ENCODE data around the gene HERC6. TPM values are rescaled to one million over a fixed set of nuclear protein-coding genes. Genes with fewer than 3 reads are reported as not detected.
"Not testable (repeated sequence)": the region's sequence is repeated elsewhere in the genome, so short reads cannot be mapped to it uniquely, and the experiment has no call there.

HERC6 gene
- total and polyA plus RNA-seq, 2 experiments from 2014 or later: 3.4 to 7.3 TPM

DNA sequence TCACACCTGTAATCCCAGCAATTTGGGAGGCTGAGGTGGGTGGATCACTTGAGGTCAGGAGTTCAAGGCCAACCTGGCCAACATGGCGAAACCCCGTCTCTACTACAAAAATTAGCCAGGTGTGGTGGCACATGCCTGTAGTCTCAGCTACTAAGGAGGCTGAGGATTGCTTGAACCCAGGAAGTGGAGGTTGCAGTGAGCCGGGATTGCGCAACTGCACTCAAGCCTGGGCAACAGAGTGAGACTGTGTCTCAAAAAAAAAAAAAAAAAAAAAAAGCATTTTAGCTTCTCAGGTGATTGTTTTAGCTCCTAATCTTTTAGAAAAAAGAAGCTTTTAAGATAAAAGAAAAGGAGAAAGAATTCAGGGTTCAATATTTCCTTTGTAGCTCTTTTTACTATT, 59.2 kb downstream of the HERC6 start:
- H3K4me3 Mint-ChIP-seq: not testable (repeated sequence)

DNA sequence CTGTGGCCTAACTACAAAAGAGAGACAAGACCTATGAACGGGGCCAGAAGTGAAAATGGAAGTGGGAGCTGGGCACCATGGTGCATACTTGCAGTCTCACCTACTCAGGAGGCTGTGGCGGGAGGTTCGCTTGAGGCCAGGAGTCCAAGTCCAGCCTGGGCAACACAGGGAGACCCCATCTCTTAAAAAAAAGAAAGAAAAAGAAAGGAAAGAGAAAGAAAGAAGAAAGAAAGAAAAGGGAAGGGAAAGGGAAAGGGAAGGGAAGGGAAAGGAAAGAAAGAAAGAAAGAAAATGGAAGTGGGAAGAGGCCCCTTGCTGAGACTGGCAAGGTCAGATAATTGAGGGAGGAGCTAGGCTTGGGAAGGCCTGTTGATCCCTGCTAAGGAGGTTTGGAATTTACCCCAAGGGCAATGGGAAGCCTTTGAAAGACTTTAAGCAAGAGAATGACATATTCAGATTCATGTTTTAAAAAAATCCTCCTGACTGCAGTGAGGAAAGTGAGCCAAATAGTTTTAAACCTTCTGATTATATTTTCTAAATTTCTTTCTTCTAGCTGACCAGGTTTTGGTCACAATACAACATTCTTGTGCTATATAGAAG, 60.6 kb downstream of the HERC6 start:
- H3K4me1 ChIP-seq (ENCODE audit: insufficient read depth): peaks cover 18% of the 10 kb centered on the region; the same call in 1 of the 2 replicates
- H3K4me1 Mint-ChIP-seq: peaks cover 25% of the 10 kb centered on the region
- no peak overlapping the region for H2AFZ ChIP-seq
- H4K20me1 ChIP-seq (replicated peaks; ENCODE audit: insufficient read depth): no peaks in the 10 kb centered on the region
- peaks cover 5% of the 10 kb centered on the region for H3K9me2 ChIP-seq (ENCODE audit: insufficient read depth)
- no peak overlapping the region for H3K27ac Mint-ChIP-seq
- H3K9me3 Mint-ChIP-seq: peaks cover 14% of the 10 kb centered on the region
- H3K4me2 ChIP-seq: peak overlapping the region; percentile 0; the same call in 1 of the 2 replicates
- DNase-seq (ENCODE audit: low spot score): peak; percentile 85
- H3K36me3 Mint-ChIP-seq (ENCODE audit: low read depth): peaks cover 17% of the 10 kb centered on the region
- H3K27ac ChIP-seq (ENCODE audit: low read depth): peak overlapping the region; percentile 1; the same call in 1 of the 2 replicates
- no peaks in the 10 kb centered on the region for H3K27me3 ChIP-seq (ENCODE audit: insufficient read depth)
- no peaks in the 10 kb centered on the region for H3F3A ChIP-seq (replicated peaks; ENCODE audit: low read depth)
- no peak for TF ChIP-seq CREB1 (CRISPR knock-in tag; IDR thresholded peaks at IDR 0.05; ENCODE audit: low read depth)
- TF ChIP-seq EZH2phosphoT487 (IDR thresholded peaks at IDR 0.05; ENCODE audit: unreplicated experiment): no peak
- no peak for TF ChIP-seq STAT1 (IDR thresholded peaks at IDR 0.05; ENCODE audit: unreplicated experiment)
- TF ChIP-seq, protein P1, sequence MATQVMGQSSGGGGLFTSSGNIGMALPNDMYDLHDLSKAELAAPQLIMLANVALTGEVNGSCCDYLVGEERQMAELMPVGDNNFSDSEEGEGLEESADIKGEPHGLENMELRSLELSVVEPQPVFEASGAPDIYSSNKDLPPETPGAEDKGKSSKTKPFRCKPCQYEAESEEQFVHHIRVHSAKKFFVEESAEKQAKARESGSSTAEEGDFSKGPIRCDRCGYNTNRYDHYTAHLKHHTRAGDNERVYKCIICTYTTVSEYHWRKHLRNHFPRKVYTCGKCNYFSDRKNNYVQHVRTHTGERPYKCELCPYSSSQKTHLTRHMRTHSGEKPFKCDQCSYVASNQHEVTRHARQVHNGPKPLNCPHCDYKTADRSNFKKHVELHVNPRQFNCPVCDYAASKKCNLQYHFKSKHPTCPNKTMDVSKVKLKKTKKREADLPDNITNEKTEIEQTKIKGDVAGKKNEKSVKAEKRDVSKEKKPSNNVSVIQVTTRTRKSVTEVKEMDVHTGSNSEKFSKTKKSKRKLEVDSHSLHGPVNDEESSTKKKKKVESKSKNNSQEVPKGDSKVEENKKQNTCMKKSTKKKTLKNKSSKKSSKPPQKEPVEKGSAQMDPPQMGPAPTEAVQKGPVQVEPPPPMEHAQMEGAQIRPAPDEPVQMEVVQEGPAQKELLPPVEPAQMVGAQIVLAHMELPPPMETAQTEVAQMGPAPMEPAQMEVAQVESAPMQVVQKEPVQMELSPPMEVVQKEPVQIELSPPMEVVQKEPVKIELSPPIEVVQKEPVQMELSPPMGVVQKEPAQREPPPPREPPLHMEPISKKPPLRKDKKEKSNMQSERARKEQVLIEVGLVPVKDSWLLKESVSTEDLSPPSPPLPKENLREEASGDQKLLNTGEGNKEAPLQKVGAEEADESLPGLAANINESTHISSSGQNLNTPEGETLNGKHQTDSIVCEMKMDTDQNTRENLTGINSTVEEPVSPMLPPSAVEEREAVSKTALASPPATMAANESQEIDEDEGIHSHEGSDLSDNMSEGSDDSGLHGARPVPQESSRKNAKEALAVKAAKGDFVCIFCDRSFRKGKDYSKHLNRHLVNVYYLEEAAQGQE (IDR thresholded peaks at IDR 0.05; ENCODE audit: unreplicated experiment): no peak
- no peak overlapping the region for H3K4me3 ChIP-seq
- H3K79me2 ChIP-seq (replicated peaks; ENCODE audit: insufficient read depth): no peaks in the 10 kb centered on the region
- peaks cover 5% of the 10 kb centered on the region for H3K27me3 Mint-ChIP-seq (ENCODE audit: insufficient read depth, low read depth, poor library complexity)
- 0 out of 2 replicates have a peak, but pooled peaks cover under 1% of the 10 kb centered on the region for H3K36me3 ChIP-seq (ENCODE audit: insufficient read depth)
- no peak overlapping the region for H3K4me3 Mint-ChIP-seq
- peak; percentile 90 for ATAC-seq

More for the DNA sequence above, 59.2 kb downstream of the HERC6 start:
- not testable (repeated sequence) for DNase-seq (ENCODE audit: low spot score); H3K27ac Mint-ChIP-seq; H3K27ac ChIP-seq (ENCODE audit: low read depth); H3K4me2 ChIP-seq; H3K9me2 ChIP-seq (ENCODE audit: insufficient read depth); H3K4me3 ChIP-seq; H2AFZ ChIP-seq; H3K36me3 ChIP-seq (ENCODE audit: insufficient read depth); H3F3A ChIP-seq (replicated peaks; ENCODE audit: low read depth); H3K4me1 ChIP-seq (ENCODE audit: insufficient read depth); ATAC-seq; H4K20me1 ChIP-seq (replicated peaks; ENCODE audit: insufficient read depth); H3K27me3 ChIP-seq (ENCODE audit: insufficient read depth); H3K27me3 Mint-ChIP-seq (ENCODE audit: insufficient read depth, low read depth, poor library complexity); H3K79me2 ChIP-seq (replicated peaks; ENCODE audit: insufficient read depth)
- H3K36me3 Mint-ChIP-seq (ENCODE audit: low read depth): peaks cover 22% of the 10 kb centered on the region
- H3K4me1 Mint-ChIP-seq: peaks cover 15% of the 10 kb centered on the region
- peaks cover 13% of the 10 kb centered on the region for H3K9me3 Mint-ChIP-seq

DNA sequence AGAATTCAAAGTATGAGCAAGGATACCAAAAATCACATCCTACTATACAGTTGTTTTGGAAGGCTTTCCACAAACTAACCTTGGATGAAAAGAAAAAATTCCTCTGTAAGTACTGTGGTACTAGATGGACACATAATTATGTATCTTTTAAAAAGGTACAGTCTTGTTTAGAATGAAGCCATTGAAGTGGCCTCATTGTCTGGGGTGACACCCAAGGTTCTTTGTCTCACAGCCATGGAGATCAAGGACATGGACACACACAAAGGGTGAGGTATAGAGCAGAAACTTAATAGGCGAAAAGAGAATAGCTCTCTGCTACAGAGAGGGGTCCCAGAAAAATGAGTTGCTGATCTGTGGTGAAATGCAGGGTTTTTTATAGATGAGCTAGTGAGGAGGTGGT, 61.5 kb downstream of the HERC6 start:
- peak overlapping the region; percentile 0; the same call in 1 of the 2 replicates for H3K4me2 ChIP-seq
- no peak overlapping the region for H3K27ac Mint-ChIP-seq
- H3K4me1 ChIP-seq (ENCODE audit: insufficient read depth): peaks cover 20% of the 10 kb centered on the region
- peaks cover 25% of the 10 kb centered on the region for H3K4me1 Mint-ChIP-seq
- no peak for DNase-seq (ENCODE audit: low spot score)
- H4K20me1 ChIP-seq (replicated peaks; ENCODE audit: insufficient read depth): no peaks in the 10 kb centered on the region
- no peak overlapping the region for H3K4me3 Mint-ChIP-seq
- H3K79me2 ChIP-seq (replicated peaks; ENCODE audit: insufficient read depth): no peaks in the 10 kb centered on the region
- H3K27me3 ChIP-seq (ENCODE audit: insufficient read depth): no peaks in the 10 kb centered on the region
- H3K36me3 ChIP-seq (ENCODE audit: insufficient read depth): no peaks in the 10 kb centered on the region
- H3K27ac ChIP-seq (ENCODE audit: low read depth): peak overlapping the region; percentile 1; the same call in 1 of the 2 replicates
- H3F3A ChIP-seq (replicated peaks; ENCODE audit: low read depth): no peaks in the 10 kb centered on the region
- ATAC-seq: no peak
- H3K4me3 ChIP-seq: no peak overlapping the region
- H3K9me3 Mint-ChIP-seq: peaks cover 14% of the 10 kb centered on the region
- H2AFZ ChIP-seq: no peak overlapping the region
- peaks cover 5% of the 10 kb centered on the region for H3K27me3 Mint-ChIP-seq (ENCODE audit: insufficient read depth, low read depth, poor library complexity)
- peaks cover 15% of the 10 kb centered on the region for H3K36me3 Mint-ChIP-seq (ENCODE audit: low read depth)
- H3K9me2 ChIP-seq (ENCODE audit: insufficient read depth): peaks cover 7% of the 10 kb centered on the region
- TF ChIP-seq POLR2AphosphoS5 (IDR thresholded peaks at IDR 0.05; ENCODE audit: low read depth) (no peak), EZH2 (IDR thresholded peaks at IDR 0.05; ENCODE audit: low read depth, unreplicated experiment) (no peak), EZH2phosphoT487 (IDR thresholded peaks at IDR 0.05; ENCODE audit: unreplicated experiment) (no peak), ZNF331 (CRISPR knock-in tag; IDR thresholded peaks at IDR 0.05; ENCODE audit: low read depth) (no peak)
- TF ChIP-seq, protein P2, sequence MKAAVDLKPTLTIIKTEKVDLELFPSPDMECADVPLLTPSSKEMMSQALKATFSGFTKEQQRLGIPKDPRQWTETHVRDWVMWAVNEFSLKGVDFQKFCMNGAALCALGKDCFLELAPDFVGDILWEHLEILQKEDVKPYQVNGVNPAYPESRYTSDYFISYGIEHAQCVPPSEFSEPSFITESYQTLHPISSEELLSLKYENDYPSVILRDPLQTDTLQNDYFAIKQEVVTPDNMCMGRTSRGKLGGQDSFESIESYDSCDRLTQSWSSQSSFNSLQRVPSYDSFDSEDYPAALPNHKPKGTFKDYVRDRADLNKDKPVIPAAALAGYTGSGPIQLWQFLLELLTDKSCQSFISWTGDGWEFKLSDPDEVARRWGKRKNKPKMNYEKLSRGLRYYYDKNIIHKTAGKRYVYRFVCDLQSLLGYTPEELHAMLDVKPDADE (IDR thresholded peaks at IDR 0.05): no peak
